K562 (cell line): ENCODE results near the gene IGF2R. TPM values are rescaled to one million over a fixed set of nuclear protein-coding genes. Genes with fewer than 3 reads are reported as not detected.

Source experiments
- ATAC-seq: fragments of 200-7000 bp; cut with Tn5 transposase; 3 replicates; pipeline ENCODE4 v1.9.1; 2020; ENCODE audit warnings: moderate library complexity
- BruUV-seq: library from RNA; stranded (reverse); fragments of 400-500 nt; replicated peaks from 2 replicates; lab custom pipeline; 2021; lab: Mats Ljungman, UMichigan
- CTCF ChIA-PET: fragments of 300-600 bp; formaldehyde crosslinking; extraction: SDS; loops from one replicate; lab custom pipeline; 2021; ENCODE audit warnings: low intra/inter-chr PET ratio; lab: Yijun Ruan, JAX
- POLR2A ChIA-PET: fragments of 300-600, 350-650 bp; sonication (Branson Sonifier 250); formaldehyde crosslinking; extraction: SDS; loops from one replicate; lab custom pipeline; 2021; ENCODE audit warnings: antibody characterized with exemption, inconsistent platforms; lab: Yijun Ruan, JAX
- DNase-seq, 4 experiments: peaks; one replicate each; pipeline versions ENCODE4 v3.0.0 to v3.0.0-alpha.2; 2011 to 2018; ENCODE audit warnings: low spot score in 3 of 4, mixed read lengths in 3 of 4; ENCODE audit errors: extremely low read depth in 1 of 4
- FAIRE-seq: peaks from 2 replicates; lab custom pipeline; 2011; peaks lifted over from hg19 to GRCh38; lab: Jason Lieb, UNC
- H2AFZ ChIP-seq: 2 replicates; pipeline ENCODE4 v1.6.0; 2011; ENCODE audit warnings: low read depth, low read length, control low read depth, inconsistent platforms
- H3K27ac ChIP-seq: fragments of 200-600 bp; 3 replicates; pipeline ENCODE4 v1.8.0; 2011; ENCODE audit warnings: low read depth, mild to moderate bottlenecking, control low read depth, inconsistent platforms, low read length, moderate library complexity, mixed read lengths; ENCODE audit errors: extremely low read depth
- H3K27me3 ChIP-seq, 2 experiments: fragments of 300-600 bp in 1 of 2; 2 replicates in 1 of 2; 3 replicates in 1 of 2; pipeline versions ENCODE4 v1.6.0 to v1.8.0; 2011; ENCODE audit warnings: inconsistent platforms in 2 of 2, low read length in 2 of 2, mild to moderate bottlenecking in 1 of 2, mixed read lengths in 1 of 2, moderate library complexity in 1 of 2; ENCODE audit not compliant: control insufficient read depth in 2 of 2, insufficient read depth in 2 of 2
- H3K36me3 ChIP-seq: fragments of 300-600 bp; 3 replicates; pipeline ENCODE4 v1.8.0; 2011; ENCODE audit warnings: mild to moderate bottlenecking, low read length, inconsistent platforms; ENCODE audit not compliant: control insufficient read depth, insufficient read depth
- H3K4me1 ChIP-seq, 2 experiments: fragments of 200-600 bp in 1 of 2; replicated peaks in 1 of 2; 2 replicates in 1 of 2; 3 replicates in 1 of 2; pipeline versions ENCODE4 v1.5.1 to v1.8.0; 2011; ENCODE audit warnings: inconsistent platforms in 2 of 2, low read length in 2 of 2, mild to moderate bottlenecking in 1 of 2, mixed read lengths in 1 of 2, moderate library complexity in 1 of 2; ENCODE audit not compliant: control insufficient read depth in 2 of 2, insufficient read depth in 2 of 2
- H3K4me2 ChIP-seq: 2 replicates; pipeline ENCODE4 v1.6.1; 2011; ENCODE audit warnings: low read length, control low read depth, inconsistent platforms, mixed read lengths; ENCODE audit not compliant: insufficient read depth
- H3K4me3 ChIP-seq: fragments of 200-600 bp; sonication (generic), shearing (Covaris generic); 2 replicates; pipeline ENCODE4 v1.5.1; 2016; ENCODE audit warnings: control low read depth, inconsistent platforms
- H3K79me2 ChIP-seq: fragments of 200-600 bp; 3 replicates; pipeline ENCODE4 v1.8.0; 2011; ENCODE audit warnings: low read length, inconsistent platforms; ENCODE audit not compliant: control insufficient read depth, insufficient read depth
- H3K9ac ChIP-seq, 2 experiments: 2 replicates each; pipeline versions ENCODE4 v1.6.0 to v1.6.1; 2011; ENCODE audit warnings: low read depth in 2 of 2, low read length in 2 of 2, control low read depth in 1 of 2, inconsistent platforms in 1 of 2, mild to moderate bottlenecking in 1 of 2, mixed read lengths in 1 of 2; ENCODE audit not compliant: insufficient read depth in 1 of 2
- H3K9me1 ChIP-seq: one replicate; pipeline ENCODE4 v1.6.0; 2011; ENCODE audit warnings: inconsistent platforms, mild to moderate bottlenecking, low read length, moderate library complexity; ENCODE audit not compliant: control insufficient read depth, insufficient read depth
- H3K9me3 ChIP-seq: replicated peaks from 2 replicates; pipeline ENCODE4 v1.5.1; 2011; ENCODE audit warnings: low read depth, low read length, inconsistent platforms; ENCODE audit not compliant: control insufficient read depth, insufficient read depth
- H4K20me1 ChIP-seq: replicated peaks from 2 replicates; pipeline ENCODE4 v1.6.1; 2011; ENCODE audit warnings: low read length, inconsistent platforms, mixed read lengths; ENCODE audit not compliant: control insufficient read depth, insufficient read depth
- DPF2 ChIP-seq: fragments of 450-650 bp; IDR thresholded peaks from 2 replicates; pipeline ENCODE4 v1.6.1; 2016
- KLF13 ChIP-seq: fragments of 450-650 bp; IDR thresholded peaks from 2 replicates; pipeline ENCODE4 v1.6.1; 2016; ENCODE audit warnings: missing genetic modification characterization, low read depth, mild to moderate bottlenecking, missing compliant biosample characterization, moderate library complexity, borderline replicate concordance
- L3MBTL2 ChIP-seq: fragments of 450-650 bp; IDR thresholded peaks from 2 replicates; pipeline ENCODE4 v1.6.1; 2016; ENCODE audit warnings: mild to moderate bottlenecking, moderate library complexity
- MYC ChIP-seq, 2 experiments: fragments of 250-450 bp in 1 of 2; sonication (Bioruptor Pico) in 1 of 2; IDR thresholded peaks; 2 replicates each; pipeline versions ENCODE4 v1.5.1 to v1.6.1; 2012 to 2021; ENCODE audit warnings: low read depth in 2 of 2, borderline replicate concordance in 1 of 2, improper control_type of control experiment in 1 of 2, low read length in 1 of 2, mild to moderate bottlenecking in 1 of 2, moderate library complexity in 1 of 2
- TRIM28 ChIP-seq: fragments of 450-650 bp; IDR thresholded peaks from 2 replicates; pipeline ENCODE4 v1.6.1; 2017
- ZNF589 ChIP-seq: fragments of 200-800 bp; sonication (Bioruptor generic); IDR thresholded peaks from 2 replicates; pipeline ENCODE4 v1.6.1; 2016; ENCODE audit warnings: low read depth, missing genetic modification characterization, missing compliant biosample characterization
- ZNF592 ChIP-seq: fragments of 450-650 bp; IDR thresholded peaks from 2 replicates; pipeline ENCODE4 v1.6.1; 2017; ENCODE audit warnings: antibody characterized with exemption, mild to moderate bottlenecking
- WGBS: fragments of 100-300 bp; shearing (Covaris generic); methylation state at CpG from one replicate; pipeline ENCODE4 v1.1.6; 2016; ENCODE audit warnings: low coverage, mixed read lengths; ENCODE audit not compliant: insufficient coverage; ENCODE audit errors: missing lambda C conversion rate; 5-methylcytosine and 5-hydroxymethylcytosine counted together
- in situ Hi-C: fragments of 300-500 bp; cut with MboI; formaldehyde crosslinking; loops from 4 replicates; pipeline ENCODE4 v1.15.0; 2018; ENCODE audit warnings: inconsistent platforms, mixed read lengths
- intact Hi-C: fragments of 100-400 bp; cut with micrococcal nuclease; formaldehyde crosslinking; loops from 2 replicates; pipeline ENCODE4 v1.14.2; 2022
- polyA plus RNA-seq, 8 experiments: library from polyadenylated mRNA; depleted of rRNA in 4 of 8; stranded (reverse) in 5 of 8; unstranded in 3 of 8; fragments of >200 nt; fragmentation: Nextera tagmentation in 2 of 8; fragmentation: Illumina TruSeq in 1 of 8; extraction: Ambion mirVana in 2 of 8; extraction: Trizol in 1 of 8; gene quantifications; 2 replicates each; pipeline versions ENCODE4 v1.2.1 to v1.2.3, GENCODE V29; 2011 to 2014; ENCODE audit warnings: inconsistent platforms in 1 of 8, missing spikeins in 1 of 8
- total RNA-seq, 7 experiments: library from RNA; depleted of rRNA in 6 of 7; stranded (reverse); fragments of >200 nt in 6 of 7; fragmentation: Illumina TruSeq in 2 of 7; extraction: Trizol in 2 of 7; gene quantifications; 2 replicates each; pipeline versions ENCODE4 v1.2.1 to v1.2.3, GENCODE V29; 2011 to 2021; ENCODE audit warnings: low replicate concordance in 1 of 7

IGF2R gene
- total and polyA plus RNA-seq, 9 of the 15 experiments (the other 6 are each of a cell fraction or from before 2014, with no cell fraction given): 3.5 to 92.3 (median 34.5) TPM

- TF ChIP-seq MYC (IDR thresholded peaks at IDR 0.05; ENCODE audit: low read depth, low read length) (0 out of 2 replicates have a peak, but pooled peaks have one; percentile 18), MYC (CRISPR knock-in tag; IDR thresholded peaks at IDR 0.05; ENCODE audit: borderline replicate concordance, low read depth) (no peak), DPF2 (no peak)
These were observed 158.6 kb downstream of the IGF2R start (continued) for GRCh38 chr6:160127270-160128124.

GRCh38 chr6:160128125-160128683 lies 159.3 kb downstream of the IGF2R start:
- Histone ChIP-seq H3K9ac (no peak overlapping the region), H4K20me1 (0 out of 2 replicates have a peak, but pooled peaks cover 4% of the 10 kb centered on the region), H3K4me2 (no peak overlapping the region), H2AFZ (no peak overlapping the region), H3K36me3 (no peaks in the 10 kb centered on the region), H3K27ac (no peak overlapping the region), H3K9me1 (no peaks in the 10 kb centered on the region), H3K4me1 (peaks cover 0 to 5% of the 10 kb centered on the region in 2 experiments; a peak in 3 of 5 replicates), H3K4me3 (no peak overlapping the region), H3K27me3 (peaks cover 36 to 53% of the 10 kb centered on the region in 2 experiments), H3K79me2 (no peaks in the 10 kb centered on the region), H3K9me3 (no peaks in the 10 kb centered on the region)
- TF ChIP-seq ZNF589 (CRISPR knock-in tag): peak; percentile 31; the same call in 1 of the 2 replicates
- TF ChIP-seq ZNF592: no peak
- peak; percentile 15; the same call in 1 of the 2 replicates for TF ChIP-seq L3MBTL2
- no peak for TF ChIP-seq KLF13 (tag)
- no peak for TF ChIP-seq TRIM28
- in situ Hi-C loops: no loop called here
- WGBS: 49% methylated on average over 3 of the region's 3 CpGs
- FAIRE-seq: peak; percentile 35
- ChIA-PET POLR2A (interaction anchor here (1.1 kb wide), 1 partner anchor 11 kb away, joined by 3 read pairs; no protein-coding TSS in a partner anchor), CTCF (no interaction called here)
- no peak for ATAC-seq
- no TSS peak for BruUV-seq
- DNase-seq: no peak
- intact Hi-C loops: no loop called here
